Central memory CD4-positive, alpha-beta T cell (primary cell): ENCODE measurements around the gene VPS13A.
"Not testable (repeated sequence)": the region's sequence is repeated elsewhere in the genome, so short reads cannot be mapped to it uniquely, and the experiment has no call there.

Experiments used
- DNase-seq: peaks from one replicate; pipeline ENCODE4 v3.0.0; 2022

VPS13A gene

DNA sequence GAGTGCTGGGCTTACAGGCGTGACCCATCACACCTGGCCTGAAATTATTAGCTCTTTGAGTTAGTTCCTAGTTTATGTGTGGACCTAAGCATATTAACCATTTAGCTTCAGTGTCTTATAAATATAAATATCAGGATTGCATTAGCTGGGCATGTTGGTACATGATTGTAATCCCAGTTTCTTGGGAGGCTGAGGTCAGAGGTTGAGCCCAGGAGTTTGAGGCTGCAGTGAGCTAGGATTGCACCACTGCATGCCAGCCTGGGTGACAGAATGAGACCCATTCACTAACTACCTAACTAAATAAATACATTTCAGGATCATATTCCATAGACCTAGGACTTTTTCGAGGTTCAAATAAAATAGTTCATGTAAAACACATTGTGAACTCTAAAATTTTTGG is 129.8 kb downstream of the VPS13A start:
- DNase-seq, result no peak

GRCh38 chr9:77316058-77316457 is 138.7 kb downstream of the VPS13A start:
- no peak for DNase-seq

GRCh38 chr9:77325058-77325457 is 147.7 kb downstream of the VPS13A start:
- no peak for DNase-seq

DNA sequence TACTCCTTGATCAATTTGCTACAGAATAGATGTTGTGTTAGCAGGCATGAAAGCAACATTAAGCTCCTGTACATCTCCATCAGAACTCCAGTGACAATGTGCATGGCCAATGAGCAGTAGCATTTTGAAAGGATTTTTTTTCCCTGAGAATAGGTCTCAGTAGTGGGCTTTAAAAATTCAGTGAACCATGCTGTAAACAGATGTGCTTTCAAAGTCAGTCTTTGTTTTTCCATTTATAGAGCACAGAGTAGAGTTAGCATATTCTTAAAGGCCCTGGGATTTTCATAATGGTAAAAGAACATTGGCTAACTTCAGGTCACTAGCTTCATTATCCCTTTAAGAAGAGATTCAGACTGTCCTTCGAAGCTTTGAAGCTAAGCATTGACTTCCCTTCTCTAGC is 150.8 kb downstream of the VPS13A start:
- DNase-seq, result no peak

GRCh38 chr9:77370064-77370463 is 192.7 kb downstream of the VPS13A start:
- DNase-seq, result no peak

DNA sequence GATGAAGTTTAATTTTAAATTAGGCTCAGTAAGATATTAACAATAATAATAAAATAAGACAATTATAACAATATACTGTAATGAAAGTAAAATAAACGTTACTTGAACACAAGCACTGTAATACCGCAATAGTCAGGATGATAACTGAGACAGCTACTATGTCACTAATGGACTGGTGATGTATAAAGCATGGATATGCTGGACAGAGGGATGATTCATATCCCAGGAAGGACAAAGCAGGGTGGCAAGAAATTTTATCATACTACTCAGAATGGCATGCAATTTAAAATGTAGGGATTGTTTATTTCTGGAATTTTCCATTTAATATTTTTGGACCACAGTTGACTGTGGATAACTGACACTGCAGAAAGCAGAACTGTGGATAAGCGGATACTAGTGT is 196.9 kb downstream of the VPS13A start:
- DNase-seq, result no peak

DNA sequence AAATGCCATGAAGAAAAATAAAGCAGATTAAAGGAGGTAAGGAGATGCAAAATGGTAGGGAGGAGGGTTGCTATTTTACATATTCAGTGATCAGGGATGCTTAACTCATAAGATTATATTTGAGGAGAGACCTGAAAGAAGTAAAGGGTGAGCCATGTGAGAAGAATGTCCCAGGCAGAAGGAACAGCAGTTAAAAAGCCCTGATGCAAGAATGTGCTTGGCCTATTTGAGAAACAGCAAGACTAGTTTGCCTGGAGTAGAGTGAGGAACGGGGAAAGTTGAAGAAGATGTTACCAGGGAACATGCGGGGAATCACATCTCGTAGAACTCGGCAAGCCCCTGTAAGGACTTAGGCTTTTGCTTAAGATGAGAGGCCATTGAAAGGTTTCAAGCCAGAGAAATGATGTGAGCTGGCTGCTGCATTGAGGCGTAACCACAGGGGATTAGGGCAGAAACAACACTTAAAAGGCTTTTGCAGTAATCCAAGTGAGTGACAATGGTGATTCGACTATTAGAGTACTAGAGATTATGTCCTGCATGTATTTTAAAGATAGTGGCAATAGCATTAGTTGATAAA is 198.7 kb downstream of the VPS13A start:
- DNase-seq, result no peak

- no peak for DNase-seq
Measured at GRCh38 chr9:77384406-77384805, 207.1 kb downstream of the VPS13A start.

DNA sequence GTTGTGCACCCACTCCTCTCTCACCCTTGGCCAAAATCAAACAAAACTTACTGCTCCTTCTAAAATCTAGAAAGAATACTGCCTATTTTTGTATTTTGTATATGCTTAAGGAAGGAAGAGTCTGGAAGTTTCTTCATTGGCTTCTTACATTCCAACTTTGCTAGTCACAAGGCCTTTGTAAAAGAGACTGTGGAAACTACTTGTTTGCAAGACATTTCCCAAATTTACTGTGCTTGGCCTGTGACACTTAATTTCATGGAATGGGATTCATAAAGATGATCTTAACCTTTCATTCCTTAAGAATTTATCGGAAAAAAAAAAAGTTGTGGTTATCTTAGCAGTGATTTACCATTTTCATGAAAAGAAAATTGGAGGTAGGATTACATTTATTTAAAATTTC is 208.9 kb downstream of the VPS13A start:
- DNase-seq, result no peak

- DNase-seq, result no peak
Measured at GRCh38 chr9:77391834-77392233, 214.5 kb downstream of the VPS13A start.

DNA sequence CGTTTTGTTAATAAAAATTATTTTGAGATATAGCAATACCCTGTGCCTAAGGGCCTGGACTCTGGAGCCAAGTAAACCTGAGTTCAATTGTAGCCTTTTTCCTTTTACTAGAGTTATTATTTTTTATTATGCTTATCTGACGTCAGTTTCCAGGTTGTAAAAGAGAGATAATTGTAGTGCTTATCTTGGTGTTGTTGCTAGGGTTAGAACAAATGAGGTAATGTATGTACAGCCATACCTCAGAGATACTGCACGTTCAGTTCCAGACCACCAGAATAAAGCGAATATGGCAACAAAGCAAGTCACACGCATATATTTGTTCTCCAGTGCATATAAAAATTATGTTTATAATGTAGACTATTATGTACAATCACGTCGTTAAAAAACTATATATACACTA is 215.0 kb downstream of the VPS13A start:
- no peak for DNase-seq

DNA sequence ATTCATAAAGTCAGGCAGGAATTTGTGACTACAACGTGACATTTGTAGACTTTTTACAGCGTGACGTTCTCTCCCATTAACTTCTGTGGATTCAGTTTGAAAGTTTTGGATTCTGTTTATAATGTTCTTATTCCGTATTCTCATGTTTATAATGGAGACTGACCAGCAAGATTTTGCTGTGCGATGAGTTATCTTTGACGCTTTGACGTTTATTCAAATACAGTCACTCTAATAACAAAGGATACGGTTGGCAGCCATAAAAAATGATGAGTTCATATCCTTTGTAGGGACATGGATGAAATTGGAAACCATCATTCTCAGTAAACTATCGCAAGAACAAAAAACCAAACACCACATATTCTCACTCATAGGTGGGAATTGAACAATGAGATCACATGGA is 221.2 kb downstream of the VPS13A start:
- DNase-seq, result not testable (repeated sequence)

DNA sequence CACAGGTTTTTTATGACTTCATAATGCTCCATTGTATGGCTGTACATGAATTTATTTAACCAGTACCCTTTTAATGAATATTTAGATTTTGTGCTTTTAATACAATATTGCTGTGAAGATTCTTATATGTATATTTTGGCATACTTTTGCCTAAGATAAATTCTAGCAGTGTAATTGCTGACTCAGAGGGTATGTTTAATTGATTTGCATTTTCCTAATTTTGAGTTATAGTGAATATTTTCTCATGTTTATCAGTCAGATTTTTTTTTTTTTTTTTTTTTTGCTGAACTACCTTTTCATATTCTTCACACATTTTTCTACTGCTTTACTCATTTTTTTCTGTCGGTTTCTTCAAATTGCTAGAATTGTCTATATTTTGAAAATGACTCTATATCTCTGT is 222.6 kb downstream of the VPS13A start:
- DNase-seq, result no peak

GRCh38 chr9:77402286-77402685 is 225.0 kb downstream of the VPS13A start:
- no peak for DNase-seq

DNA sequence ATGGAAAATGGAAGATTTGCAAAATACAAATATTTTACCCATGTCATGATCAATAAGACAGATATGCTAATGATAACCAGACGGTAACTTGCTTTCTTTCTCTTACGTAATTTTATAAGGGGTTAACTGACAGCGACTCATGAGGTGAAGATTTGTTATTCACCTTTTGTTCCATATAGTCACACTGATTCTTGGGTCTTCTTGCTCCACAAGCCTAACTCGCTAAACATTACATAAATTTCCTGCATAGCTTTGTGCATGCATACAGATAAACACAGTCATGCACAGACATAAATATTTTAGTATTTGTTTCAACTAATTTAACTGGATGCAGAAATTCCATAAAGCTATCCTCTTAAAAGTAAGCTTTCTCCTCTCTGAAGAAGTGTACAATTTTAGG is 225.9 kb downstream of the VPS13A start:
- DNase-seq, result no peak

DNA sequence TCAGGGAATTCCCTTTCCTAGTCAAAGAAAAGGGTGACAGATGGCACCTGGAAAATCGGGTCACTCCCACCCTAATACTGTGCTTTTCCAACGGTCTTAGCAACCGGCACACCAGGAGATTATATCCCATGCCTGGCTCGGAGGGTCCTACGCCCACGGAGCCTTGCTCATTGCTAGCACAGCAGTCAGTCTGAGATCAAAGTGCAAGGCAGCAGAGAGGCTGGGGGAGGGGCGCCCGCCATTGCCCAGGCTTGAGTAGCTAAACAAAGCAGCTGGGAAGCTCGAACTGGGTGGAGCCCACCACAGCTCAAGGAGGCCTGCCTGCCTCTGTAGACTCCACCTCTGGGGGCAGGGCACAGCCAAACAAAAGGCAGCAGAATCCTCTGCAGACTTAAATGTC is 231.2 kb downstream of the VPS13A start:
- not testable (repeated sequence) for DNase-seq

- DNase-seq, result no peak
Measured at GRCh38 chr9:77417566-77417965, 240.2 kb downstream of the VPS13A start.

DNA sequence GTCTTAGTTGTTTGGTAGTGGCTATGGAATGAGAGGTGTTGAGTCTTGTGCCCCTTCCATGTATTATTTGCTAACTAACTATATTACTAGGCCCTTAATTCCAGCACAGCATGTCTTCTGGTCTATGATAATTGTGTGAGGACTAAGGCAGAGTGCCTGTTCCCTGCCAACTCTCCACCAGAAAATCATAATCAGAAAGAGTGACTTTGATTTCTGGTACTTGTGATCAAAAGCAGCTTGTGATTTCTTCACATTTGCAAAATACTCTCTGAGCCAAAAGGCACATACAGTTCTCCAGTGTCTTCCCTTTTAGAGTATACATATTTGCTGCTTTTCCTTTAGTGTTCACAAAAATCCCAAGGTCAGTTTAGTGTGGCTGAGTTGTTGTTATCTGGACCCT is 240.9 kb downstream of the VPS13A start:
- DNase-seq, result no peak

DNA sequence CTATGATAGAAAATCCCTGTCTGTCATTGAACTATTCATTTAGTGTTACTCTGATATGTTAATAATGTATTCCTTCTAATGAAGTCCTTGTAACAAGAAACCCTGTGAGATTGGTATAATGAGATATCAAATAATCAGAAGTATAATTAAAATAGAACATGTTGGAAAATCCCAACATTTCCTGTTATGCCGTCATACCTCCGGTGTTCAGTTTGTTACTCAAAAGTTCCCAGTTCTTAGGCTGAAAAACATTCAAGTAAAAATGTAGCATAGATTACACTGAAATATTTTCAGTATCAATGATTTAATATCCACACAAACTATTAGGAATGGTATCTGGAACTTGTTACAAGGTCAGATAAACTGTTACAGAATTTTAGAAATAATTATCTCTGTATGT is 243.3 kb downstream of the VPS13A start:
- no peak for DNase-seq

GRCh38 chr9:77421506-77422265 is 244.4 kb downstream of the VPS13A start:
- no peak for DNase-seq

GRCh38 chr9:77422969-77423368 is 245.6 kb downstream of the VPS13A start:
- DNase-seq, result no peak

- no peak for DNase-seq
Measured at GRCh38 chr9:77423841-77424240, 246.5 kb downstream of the VPS13A start.

GRCh38 chr9:77424993-77425392 is 247.7 kb downstream of the VPS13A start:
- DNase-seq, result no peak

DNA sequence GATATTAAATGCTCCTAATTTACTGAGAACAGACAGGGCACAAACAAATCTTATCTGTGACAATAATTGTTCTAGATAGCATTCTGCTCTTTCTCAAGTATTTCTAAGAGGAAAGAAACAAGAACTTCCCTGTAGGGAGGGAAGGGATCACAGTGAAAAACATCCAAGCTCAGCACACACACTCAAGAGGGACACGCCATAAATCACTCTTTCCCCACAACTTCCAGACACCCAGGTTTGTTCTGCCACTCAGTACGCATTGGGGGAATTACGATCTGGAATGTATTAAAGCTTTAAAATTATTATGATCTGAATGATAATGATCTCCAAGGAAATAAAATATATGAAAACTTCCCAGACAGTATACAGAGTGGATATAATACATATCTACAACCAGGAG is 249.4 kb downstream of the VPS13A start:
- DNase-seq, result no peak
